Glutamatergic neuron (in vitro differentiated cells): ENCODE measurements around the gene DNAH9. TPM values are rescaled to one million over a fixed set of nuclear protein-coding genes. Genes with fewer than 3 reads are reported as not detected.

Experiments used
- DNase-seq: peaks from one replicate; pipeline ENCODE4 v3.0.0; 2022
- H3K27ac Mint-ChIP-seq: one replicate; pipeline ENCODE4 v1.8.0; 2020; ENCODE audit warnings: mild to moderate bottlenecking, mixed read lengths, inconsistent platforms; ENCODE audit not compliant: unreplicated experiment
- H3K27me3 Mint-ChIP-seq: one replicate; pipeline ENCODE4 v1.8.0; 2020; ENCODE audit warnings: mild to moderate bottlenecking, moderate library complexity, mixed read lengths, inconsistent platforms; ENCODE audit not compliant: unreplicated experiment
- H3K36me3 Mint-ChIP-seq: one replicate; pipeline ENCODE4 v1.8.0; 2020; ENCODE audit warnings: mild to moderate bottlenecking, mixed read lengths, inconsistent platforms; ENCODE audit not compliant: unreplicated experiment
- H3K4me1 Mint-ChIP-seq: one replicate; pipeline ENCODE4 v1.8.0; 2020; ENCODE audit warnings: mild to moderate bottlenecking, low read depth, mixed read lengths, inconsistent platforms; ENCODE audit not compliant: unreplicated experiment
- H3K4me3 Mint-ChIP-seq: one replicate; pipeline ENCODE4 v1.8.0; 2020; ENCODE audit warnings: mild to moderate bottlenecking, mixed read lengths, inconsistent platforms; ENCODE audit not compliant: unreplicated experiment
- H3K9me3 Mint-ChIP-seq: one replicate; pipeline ENCODE4 v1.8.0; 2020; ENCODE audit warnings: mild to moderate bottlenecking, moderate library complexity, mixed read lengths, inconsistent platforms; ENCODE audit not compliant: unreplicated experiment
- total RNA-seq: library from RNA; stranded (reverse); fragmentation: NEBNext Ultra II Directional; extraction: Animal tissue kit (Norgen Biotek cat#: 25700); gene quantifications from one replicate; pipeline ENCODE4 v1.2.1, GENCODE V29; 2021; ENCODE audit not compliant: unreplicated experiment
- TF ChIP-seq, protein P1 (sequence below): fragments of 200-600 bp; sonication (generic); IDR thresholded peaks from one replicate; pipeline ENCODE4 v1.5.0; 2021; ENCODE audit not compliant: partially characterized antibody, unreplicated experiment

DNAH9 gene
- total RNA-seq, 1 donor from 2014 or later = 0.86 TPM

DNA sequence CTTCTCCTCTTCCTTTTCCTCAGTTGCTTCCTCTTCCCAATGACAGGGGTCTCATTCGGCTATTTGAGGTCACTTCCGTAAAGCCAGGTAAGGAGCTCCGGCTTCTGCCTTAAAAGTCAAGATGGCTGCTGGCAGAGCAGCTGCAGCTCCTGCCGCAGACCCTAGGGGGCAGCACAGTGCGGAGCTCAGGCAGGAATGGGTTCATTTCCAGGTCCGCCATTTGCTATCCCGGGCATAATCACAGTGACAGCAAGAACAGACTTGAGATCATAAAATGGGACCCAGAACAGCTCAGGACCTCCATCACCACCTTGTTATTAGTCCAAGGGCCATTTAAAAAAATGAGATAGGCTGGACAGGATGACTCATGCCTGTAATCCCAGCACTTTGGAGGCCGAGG lies 199.5 kb downstream of the DNAH9 start:
- H3K27ac Mint-ChIP-seq = no peak overlapping the region
- H3K9me3 Mint-ChIP-seq = peaks cover 1% of the 10 kb centered on the region
- TF ChIP-seq, protein P1, sequence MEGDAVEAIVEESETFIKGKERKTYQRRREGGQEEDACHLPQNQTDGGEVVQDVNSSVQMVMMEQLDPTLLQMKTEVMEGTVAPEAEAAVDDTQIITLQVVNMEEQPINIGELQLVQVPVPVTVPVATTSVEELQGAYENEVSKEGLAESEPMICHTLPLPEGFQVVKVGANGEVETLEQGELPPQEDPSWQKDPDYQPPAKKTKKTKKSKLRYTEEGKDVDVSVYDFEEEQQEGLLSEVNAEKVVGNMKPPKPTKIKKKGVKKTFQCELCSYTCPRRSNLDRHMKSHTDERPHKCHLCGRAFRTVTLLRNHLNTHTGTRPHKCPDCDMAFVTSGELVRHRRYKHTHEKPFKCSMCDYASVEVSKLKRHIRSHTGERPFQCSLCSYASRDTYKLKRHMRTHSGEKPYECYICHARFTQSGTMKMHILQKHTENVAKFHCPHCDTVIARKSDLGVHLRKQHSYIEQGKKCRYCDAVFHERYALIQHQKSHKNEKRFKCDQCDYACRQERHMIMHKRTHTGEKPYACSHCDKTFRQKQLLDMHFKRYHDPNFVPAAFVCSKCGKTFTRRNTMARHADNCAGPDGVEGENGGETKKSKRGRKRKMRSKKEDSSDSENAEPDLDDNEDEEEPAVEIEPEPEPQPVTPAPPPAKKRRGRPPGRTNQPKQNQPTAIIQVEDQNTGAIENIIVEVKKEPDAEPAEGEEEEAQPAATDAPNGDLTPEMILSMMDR = peak; percentile 29
- H3K4me3 Mint-ChIP-seq = no peak overlapping the region
- no peak for DNase-seq
- peaks cover 2% of the 10 kb centered on the region for H3K27me3 Mint-ChIP-seq
- no peaks in the 10 kb centered on the region for H3K4me1 Mint-ChIP-seq
- no peaks in the 10 kb centered on the region for H3K36me3 Mint-ChIP-seq

GRCh38 chr17:11803231-11803969 lies 205.1 kb downstream of the DNAH9 start:
- Mint-ChIP-seq H3K4me3 (no peak overlapping the region), H3K4me1 (peaks cover 7% of the 10 kb centered on the region), H3K27ac (no peak overlapping the region), H3K9me3 (no peaks in the 10 kb centered on the region), H3K36me3 (no peaks in the 10 kb centered on the region), H3K27me3 (peaks cover 2% of the 10 kb centered on the region)
- TF ChIP-seq, protein P1 = no peak
- no peak for DNase-seq

- Mint-ChIP-seq H3K4me3 (no peak overlapping the region), H3K27ac (no peak overlapping the region), H3K9me3 (no peaks in the 10 kb centered on the region), H3K4me1 (peaks cover 7% of the 10 kb centered on the region), H3K36me3 (no peaks in the 10 kb centered on the region), H3K27me3 (peaks cover 2% of the 10 kb centered on the region)
- TF ChIP-seq, protein P1 = no peak
- DNase-seq = no peak
These were observed 206.9 kb downstream of the DNAH9 start for GRCh38 chr17:11805138-11805537.

GRCh38 chr17:11805952-11806351 lies 207.7 kb downstream of the DNAH9 start:
- TF ChIP-seq, protein P1 = no peak
- Mint-ChIP-seq H3K4me3 (no peak overlapping the region), H3K27ac (peak overlapping the region; percentile 31), H3K27me3 (peaks cover 4% of the 10 kb centered on the region), H3K36me3 (no peaks in the 10 kb centered on the region), H3K9me3 (no peaks in the 10 kb centered on the region), H3K4me1 (peaks cover 7% of the 10 kb centered on the region)
- DNase-seq = no peak

GRCh38 chr17:11807606-11808005 lies 209.3 kb downstream of the DNAH9 start:
- no peak for DNase-seq
- H3K36me3 Mint-ChIP-seq = no peaks in the 10 kb centered on the region
- peaks cover 7% of the 10 kb centered on the region for H3K4me1 Mint-ChIP-seq
- H3K27me3 Mint-ChIP-seq = peaks cover 4% of the 10 kb centered on the region
- H3K4me3 Mint-ChIP-seq = no peak overlapping the region
- no peak overlapping the region for H3K27ac Mint-ChIP-seq
- no peaks in the 10 kb centered on the region for H3K9me3 Mint-ChIP-seq
- TF ChIP-seq, protein P1 = no peak
